ENCODE measurements around the gene ADAMTS3. TPM values are rescaled to one million over a fixed set of nuclear protein-coding genes. Genes with fewer than 3 reads are reported as not detected.

Gene ADAMTS3
- total RNA-seq, 1 donor from 2014 or later = 0.89 TPM

- H3K4me3 Mint-ChIP-seq (ENCODE audit: low read depth) = no peak overlapping the region
- no peaks in the 10 kb centered on the region for H3K36me3 Mint-ChIP-seq (ENCODE audit: insufficient read depth)
- no peak for DNase-seq (ENCODE audit: low spot score, unreplicated experiment)
- H3K4me1 Mint-ChIP-seq (ENCODE audit: low read depth) = no peaks in the 10 kb centered on the region
- no peaks in the 10 kb centered on the region for H3K27me3 Mint-ChIP-seq
- TF ChIP-seq CTCF (IDR thresholded peaks at IDR 0.05; ENCODE audit: unreplicated experiment) = no peak
- H3K9me3 Mint-ChIP-seq (ENCODE audit: low read depth) = no peaks in the 10 kb centered on the region
- H3K27ac Mint-ChIP-seq = no peak overlapping the region
Observed at GRCh38 chr4:72376901-72377300, 192.1 kb downstream of the ADAMTS3 start.

- no peaks in the 10 kb centered on the region for H3K27me3 Mint-ChIP-seq
- no peak for DNase-seq (ENCODE audit: low spot score, unreplicated experiment)
- no peak overlapping the region for H3K4me3 Mint-ChIP-seq (ENCODE audit: low read depth)
- no peak overlapping the region for H3K27ac Mint-ChIP-seq
- H3K9me3 Mint-ChIP-seq (ENCODE audit: low read depth) = no peaks in the 10 kb centered on the region
- H3K4me1 Mint-ChIP-seq (ENCODE audit: low read depth) = no peaks in the 10 kb centered on the region
- H3K36me3 Mint-ChIP-seq (ENCODE audit: insufficient read depth) = no peaks in the 10 kb centered on the region
- no peak for TF ChIP-seq CTCF (IDR thresholded peaks at IDR 0.05; ENCODE audit: unreplicated experiment)
Observed at GRCh38 chr4:72375073-72375736, 193.8 kb downstream of the ADAMTS3 start.

GRCh38 chr4:72374159-72374558 is 194.9 kb downstream of the ADAMTS3 start:
- no peak overlapping the region for H3K4me3 Mint-ChIP-seq (ENCODE audit: low read depth)
- no peaks in the 10 kb centered on the region for H3K4me1 Mint-ChIP-seq (ENCODE audit: low read depth)
- no peaks in the 10 kb centered on the region for H3K27me3 Mint-ChIP-seq
- H3K36me3 Mint-ChIP-seq (ENCODE audit: insufficient read depth) = no peaks in the 10 kb centered on the region
- TF ChIP-seq CTCF (IDR thresholded peaks at IDR 0.05; ENCODE audit: unreplicated experiment) = no peak
- DNase-seq (ENCODE audit: low spot score, unreplicated experiment) = no peak
- H3K27ac Mint-ChIP-seq = no peak overlapping the region
- H3K9me3 Mint-ChIP-seq (ENCODE audit: low read depth) = no peaks in the 10 kb centered on the region

- no peak for TF ChIP-seq CTCF (IDR thresholded peaks at IDR 0.05; ENCODE audit: unreplicated experiment)
Observed at GRCh38 chr4:72366601-72367000, 202.4 kb downstream of the ADAMTS3 start.

GRCh38 chr4:72365981-72366380 is 203.0 kb downstream of the ADAMTS3 start:
- TF ChIP-seq CTCF (IDR thresholded peaks at IDR 0.05; ENCODE audit: unreplicated experiment) = no peak
- H3K27ac Mint-ChIP-seq = no peak overlapping the region
- no peaks in the 10 kb centered on the region for H3K36me3 Mint-ChIP-seq (ENCODE audit: insufficient read depth)
- H3K9me3 Mint-ChIP-seq (ENCODE audit: low read depth) = no peaks in the 10 kb centered on the region
- no peaks in the 10 kb centered on the region for H3K27me3 Mint-ChIP-seq
- H3K4me1 Mint-ChIP-seq (ENCODE audit: low read depth) = no peaks in the 10 kb centered on the region
- H3K4me3 Mint-ChIP-seq (ENCODE audit: low read depth) = no peak overlapping the region
- DNase-seq (ENCODE audit: low spot score, unreplicated experiment) = no peak

More at GRCh38 chr4:72366601-72367000, 202.4 kb downstream of the ADAMTS3 start:
- DNase-seq (ENCODE audit: low spot score, unreplicated experiment) = no peak
- Mint-ChIP-seq H3K27me3 (no peaks in the 10 kb centered on the region), H3K36me3 (ENCODE audit: insufficient read depth) (no peaks in the 10 kb centered on the region), H3K4me1 (ENCODE audit: low read depth) (no peaks in the 10 kb centered on the region), H3K4me3 (ENCODE audit: low read depth) (no peak overlapping the region), H3K27ac (no peak overlapping the region), H3K9me3 (ENCODE audit: low read depth) (no peaks in the 10 kb centered on the region)

Data from progenitor cell of endocrine pancreas (in vitro differentiated cells).